Thymus (tissue), 11 donors: Measurements from ENCODE around the gene TSPO2. TPM values are rescaled to one million over a fixed set of nuclear protein-coding genes. Genes with fewer than 3 reads are reported as not detected.

Experiments
- DNase-seq, 9 donors: peaks; one replicate each; pipeline ENCODE4 v3.0.0-alpha.2; 2013; ENCODE audit warnings: low spot score in 9 of 9, low read depth in 6 of 9, missing footprints in 1 of 9
- H3K27ac ChIP-seq, 2 donors: one replicate each; pipeline ENCODE4 v1.5.1; 2013; ENCODE audit warnings: control low read depth in 1 of 2, low read depth in 1 of 2, low read length in 1 of 2, mild to moderate bottlenecking in 1 of 2, moderate library complexity in 1 of 2
- H3K27me3 ChIP-seq, 2 donors: one replicate each; pipeline ENCODE4 v1.5.1; 2013; ENCODE audit warnings: low read length in 1 of 2; ENCODE audit not compliant: control insufficient read depth in 2 of 2, insufficient read depth in 1 of 2
- H3K36me3 ChIP-seq, 2 donors: one replicate each; pipeline ENCODE4 v1.5.1; 2013; ENCODE audit warnings: low read length in 1 of 2, mild to moderate bottlenecking in 1 of 2, moderate library complexity in 1 of 2; ENCODE audit not compliant: control insufficient read depth in 2 of 2, insufficient read depth in 2 of 2
- H3K4me1 ChIP-seq, 2 donors: one replicate each; pipeline ENCODE4 v1.5.1; 2013; ENCODE audit warnings: low read length in 2 of 2; ENCODE audit not compliant: control insufficient read depth in 2 of 2, insufficient read depth in 2 of 2
- H3K4me3 ChIP-seq, 2 donors: one replicate each; pipeline ENCODE4 v1.5.1; 2013; ENCODE audit warnings: low read length in 2 of 2, control low read depth in 1 of 2, mild to moderate bottlenecking in 1 of 2
- H3K9me3 ChIP-seq, 2 donors: one replicate each; pipeline ENCODE4 v1.5.1; 2013; ENCODE audit warnings: low read length in 1 of 2, mild to moderate bottlenecking in 1 of 2; ENCODE audit not compliant: control insufficient read depth in 2 of 2, insufficient read depth in 1 of 2
- WGBS: extraction: QIAGEN DNeasy Blood & Tissue Kit; methylation state at CpG from one replicate; pipeline ENCODE4 v1.1.7; 2013; 5-methylcytosine and 5-hydroxymethylcytosine counted together
- polyA plus RNA-seq: library from polyadenylated mRNA; stranded (reverse); fragments of 200-250 nt; gene quantifications from one replicate; pipeline ENCODE4 v1.2.3, GENCODE V29; 2013
- total RNA-seq: library from RNA; stranded (reverse); fragments of 120-200 nt; gene quantifications from one replicate; pipeline ENCODE4 v1.2.4, GENCODE V29; 2013
- donor health status: healthy.

TSPO2 gene
- total and polyA plus RNA-seq, 2 donors, result 0.09 to 0.38 TPM

GRCh38 chr6:41036186-41036585 lies 6.1 kb upstream of the TSPO2 start:
- Histone ChIP-seq H3K27ac (no peak overlapping the region), H3K9me3 (no peaks in the 10 kb centered on the region), H3K36me3 (no peaks in the 10 kb centered on the region), H3K4me3 (no peak overlapping the region), H3K4me1 (no peaks in the 10 kb centered on the region), H3K27me3 (no peaks in the 10 kb centered on the region)
- no peak for DNase-seq
- WGBS, result 92% methylated on average over 3 of the region's 3 CpGs

DNA sequence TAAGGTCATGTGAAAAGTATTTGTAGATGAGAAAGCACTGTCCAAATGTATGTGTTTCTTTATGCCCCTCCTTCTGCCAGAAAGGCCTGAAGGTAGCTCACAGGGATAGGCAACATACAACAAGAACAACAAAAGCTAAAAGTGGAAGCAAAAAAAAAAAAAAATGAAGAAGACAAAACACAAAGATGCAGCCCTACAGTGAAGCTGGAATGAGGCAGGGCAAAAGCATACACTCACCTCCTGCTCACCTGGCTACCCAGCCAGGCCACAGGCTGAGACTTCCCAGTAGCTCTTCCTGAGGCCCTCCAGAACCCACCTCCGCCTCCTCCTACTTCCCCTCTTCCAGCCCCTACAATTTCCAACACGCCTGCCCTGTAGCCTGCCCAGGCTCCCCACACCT lies 5.7 kb upstream of the TSPO2 start:
- Histone ChIP-seq H3K4me3 (no peak overlapping the region), H3K27ac (no peak overlapping the region), H3K27me3 (no peaks in the 10 kb centered on the region), H3K36me3 (no peaks in the 10 kb centered on the region), H3K4me1 (no peaks in the 10 kb centered on the region), H3K9me3 (no peaks in the 10 kb centered on the region)
- 69% methylated on average over 2 of the region's 2 CpGs for WGBS
- DNase-seq, result no peak

- Histone ChIP-seq H3K27me3 (no peaks in the 10 kb centered on the region), H3K27ac (no peak overlapping the region), H3K4me3 (no peak overlapping the region), H3K4me1 (no peaks in the 10 kb centered on the region), H3K9me3 (no peaks in the 10 kb centered on the region), H3K36me3 (no peaks in the 10 kb centered on the region)
- no peak for DNase-seq
- WGBS, result 96% methylated on average over 13 of the region's 13 CpGs
Observed at GRCh38 chr6:41037107-41037900, 5.0 kb upstream of the TSPO2 start.

- DNase-seq, result no peak
- no peak overlapping the region for H3K4me3 ChIP-seq
- H3K4me1 ChIP-seq, result no peaks in the 10 kb centered on the region
- no peaks in the 10 kb centered on the region for H3K27me3 ChIP-seq
- no peaks in the 10 kb centered on the region for H3K9me3 ChIP-seq
- H3K36me3 ChIP-seq, result no peaks in the 10 kb centered on the region
- 98% methylated on average over 3 of the region's 3 CpGs for WGBS
- no peak overlapping the region for H3K27ac ChIP-seq
Observed at GRCh38 chr6:41038205-41038604, 4.1 kb upstream of the TSPO2 start.

DNA sequence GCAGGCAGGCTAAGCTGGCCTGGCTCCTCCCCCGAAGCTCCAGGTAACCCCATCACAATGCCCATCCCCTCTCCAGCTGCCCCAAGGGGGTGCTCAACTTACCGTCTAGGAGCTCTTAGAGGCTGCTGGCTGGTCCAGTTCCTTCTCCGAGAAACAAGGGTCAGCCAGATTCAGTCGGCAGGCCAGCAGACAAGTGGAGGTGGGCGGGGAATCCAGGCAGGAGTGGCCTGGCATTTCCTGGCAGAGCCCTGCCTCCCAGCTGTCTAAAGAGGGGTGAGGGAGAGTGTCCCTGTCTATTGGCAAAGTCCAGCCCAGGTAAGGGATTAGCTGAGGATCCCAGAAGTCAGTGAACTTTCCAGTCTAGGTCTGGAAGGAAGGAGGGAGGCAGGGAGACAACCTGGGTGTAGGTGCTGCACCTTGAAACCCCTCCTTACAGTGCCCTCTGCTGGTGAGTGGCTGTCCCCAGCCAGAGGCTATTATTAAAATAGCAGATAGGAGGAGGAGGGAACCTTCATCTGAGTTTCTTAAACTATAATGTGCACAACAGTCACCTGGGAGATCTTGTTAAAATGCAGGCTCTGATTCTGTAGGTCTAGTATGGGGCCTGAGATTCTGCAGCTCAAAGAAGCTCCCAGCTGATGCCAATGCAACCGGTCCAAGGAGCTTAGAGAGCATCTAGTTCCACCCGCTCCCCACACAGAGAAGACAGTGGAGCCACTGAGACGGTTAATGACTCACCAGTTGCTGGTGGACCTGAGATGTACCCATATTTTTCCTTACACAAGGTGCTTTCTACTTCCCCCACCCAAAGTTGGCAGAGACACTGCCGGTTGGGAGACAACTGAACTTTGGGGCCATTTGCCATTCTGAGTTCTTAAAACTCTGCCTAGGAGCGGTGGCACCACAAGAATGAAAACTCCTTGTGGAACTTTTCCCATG lies 2.9 kb upstream of the TSPO2 start, which contains the start of gene UNC5CL:
Gene UNC5CL (minus strand): TSS at position 162 of the 939 bp plus-strand sequence. CDS start 4,147 bp downstream, outside the sequence.
- H3K36me3 ChIP-seq, result no peaks in the 10 kb centered on the region
- no peaks in the 10 kb centered on the region for H3K27me3 ChIP-seq
- H3K27ac ChIP-seq, result no peak within 1 kb of the TSS
- H3K4me3 ChIP-seq, result no peak within 1 kb of the TSS
- WGBS, result 77% methylated on average over 10 of the region's 10 CpGs
- peak in 7 of 9 donors; percentile 35 to 78 (median 55) for DNase-seq
- H3K9me3 ChIP-seq, result no peaks in the 10 kb centered on the region
- H3K4me1 ChIP-seq, result no peaks in the 10 kb centered on the region

DNA sequence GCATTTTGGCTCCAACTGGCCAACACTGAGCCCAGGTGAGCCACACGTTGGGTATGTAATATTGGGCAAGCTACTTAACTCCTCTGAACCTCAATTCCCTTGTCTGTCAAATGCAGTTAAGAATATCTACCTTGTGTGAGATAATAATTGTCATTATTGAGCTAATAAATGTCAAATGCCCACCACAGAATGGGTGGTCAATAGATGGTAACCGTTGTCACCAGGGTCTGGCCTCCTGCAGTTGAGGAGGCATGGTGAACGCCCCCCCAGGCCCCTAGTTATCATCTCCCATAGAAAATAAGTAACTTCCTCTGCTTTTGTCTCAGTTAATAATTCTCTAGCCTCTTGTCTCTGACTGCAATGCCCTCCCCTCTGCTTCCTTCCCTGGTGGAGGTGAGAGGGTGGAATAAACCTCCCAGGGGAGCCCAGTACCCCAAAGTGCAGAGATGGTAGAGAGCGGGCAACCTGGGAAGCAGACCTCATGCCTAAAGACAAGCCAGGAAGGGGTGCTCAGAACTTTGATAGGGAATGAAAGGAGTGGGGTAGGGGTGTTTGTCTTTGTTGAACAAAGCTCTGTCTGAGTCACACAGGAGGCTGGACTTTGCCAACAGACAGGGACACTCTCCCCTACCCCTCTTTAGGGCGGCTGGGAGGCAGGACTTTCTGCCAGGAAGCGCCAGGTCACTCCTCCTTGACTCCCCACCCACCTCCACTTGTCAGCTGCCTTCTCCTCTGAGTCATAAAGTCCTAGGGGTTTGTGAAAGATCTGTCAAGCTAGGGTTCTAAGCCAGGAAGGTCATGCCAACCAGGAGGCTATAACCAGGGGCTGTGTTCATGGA lies 1.9 kb upstream of the TSPO2 start:
- Histone ChIP-seq H3K27ac (no peak overlapping the region), H3K4me1 (no peaks in the 10 kb centered on the region), H3K4me3 (no peak overlapping the region), H3K9me3 (no peaks in the 10 kb centered on the region), H3K36me3 (no peaks in the 10 kb centered on the region), H3K27me3 (no peaks in the 10 kb centered on the region)
- 86% methylated on average over 6 of the region's 6 CpGs for WGBS
- no peak for DNase-seq

- H3K36me3 ChIP-seq, result no peaks in the 10 kb centered on the region
- H3K27ac ChIP-seq, result no peak overlapping the region
- DNase-seq, result no peak
- 100% methylated on average over 1 of the region's 1 CpG for WGBS
- no peaks in the 10 kb centered on the region for H3K9me3 ChIP-seq
- H3K4me3 ChIP-seq, result no peak overlapping the region
- H3K4me1 ChIP-seq, result no peaks in the 10 kb centered on the region
- no peaks in the 10 kb centered on the region for H3K27me3 ChIP-seq
Observed at GRCh38 chr6:41040940-41041536, 1.2 kb upstream of the TSPO2 start.

GRCh38 chr6:41043151-41043550 lies 884 bp downstream of the TSPO2 start:
- 97% methylated on average over 3 of the region's 3 CpGs for WGBS
- Histone ChIP-seq H3K9me3 (no peaks in the 10 kb centered on the region), H3K4me1 (no peaks in the 10 kb centered on the region), H3K27ac (no peak overlapping the region), H3K27me3 (no peaks in the 10 kb centered on the region), H3K36me3 (no peaks in the 10 kb centered on the region), H3K4me3 (no peak overlapping the region)
- DNase-seq, result no peak
